IgD-negative memory B cell (primary cell): ENCODE results near the gene DDX20. TPM values are rescaled to one million over a fixed set of nuclear protein-coding genes. Genes with fewer than 3 reads are reported as not detected.
"Not testable (repeated sequence)": the region's sequence is repeated elsewhere in the genome, so short reads cannot be mapped to it uniquely, and the experiment has no call there.

Source experiments
- H3K27ac Mint-ChIP-seq, 3 donors: one replicate each; pipeline ENCODE4 v1.8.0; 2020 to 2022; ENCODE audit warnings: mild to moderate bottlenecking in 3 of 3, mixed read lengths in 3 of 3, moderate library complexity in 1 of 3
- H3K27me3 Mint-ChIP-seq: one replicate; pipeline ENCODE4 v1.8.0; 2021; ENCODE audit warnings: mixed read lengths
- H3K36me3 Mint-ChIP-seq: one replicate; pipeline ENCODE4 v1.8.0; 2020; ENCODE audit warnings: mild to moderate bottlenecking, mixed read lengths
- H3K4me1 Mint-ChIP-seq, 3 donors: one replicate each; pipeline ENCODE4 v1.8.0; 2020 to 2022; ENCODE audit warnings: mixed read lengths in 3 of 3, mild to moderate bottlenecking in 1 of 3
- H3K4me3 Mint-ChIP-seq, 4 donors: one replicate each; pipeline ENCODE4 v1.8.0; 2020 to 2022; ENCODE audit warnings: mild to moderate bottlenecking in 4 of 4, mixed read lengths in 4 of 4, moderate library complexity in 3 of 4
- H3K9me3 Mint-ChIP-seq, 3 donors: one replicate each; pipeline ENCODE4 v1.8.0; 2020 to 2021; ENCODE audit warnings: mixed read lengths in 3 of 3, mild to moderate bottlenecking in 1 of 3
- polyA plus RNA-seq: library from polyadenylated mRNA; unstranded; fragments of 300-500 nt; fragmentation: Illumina TruSeq; gene quantifications from one replicate; pipeline ENCODE4 v1.2.3, GENCODE V29; 2021

The DDX20 gene
- polyA plus RNA-seq, 1 donor from 2014 or later = 12.2 TPM

- Mint-ChIP-seq H3K36me3 (peaks cover 5% of the 10 kb centered on the region), H3K4me1 (no peaks in the 10 kb centered on the region), H3K27me3 (peaks cover 4% of the 10 kb centered on the region), H3K27ac (no peak overlapping the region), H3K4me3 (no peak overlapping the region), H3K9me3 (no peaks in the 10 kb centered on the region)
These were observed 22.4 kb downstream of the DDX20 start for GRCh38 chr1:111778066-111778465.

- Mint-ChIP-seq H3K27ac (no peak overlapping the region), H3K9me3 (no peaks in the 10 kb centered on the region), H3K36me3 (peaks cover 5% of the 10 kb centered on the region), H3K4me3 (no peak overlapping the region), H3K27me3 (peaks cover 4% of the 10 kb centered on the region), H3K4me1 (no peaks in the 10 kb centered on the region)
These were observed 22.9 kb downstream of the DDX20 start for GRCh38 chr1:111778541-111779051.

- Mint-ChIP-seq H3K27me3 (peaks cover 4% of the 10 kb centered on the region), H3K27ac (peak overlapping the region in 1 of 3 donors; percentile 73), H3K36me3 (peaks cover 5% of the 10 kb centered on the region), H3K4me1 (no peaks in the 10 kb centered on the region), H3K9me3 (no peaks in the 10 kb centered on the region), H3K4me3 (no peak overlapping the region)
These were observed 23.8 kb downstream of the DDX20 start for GRCh38 chr1:111779546-111779945.

- H3K9me3 Mint-ChIP-seq = no peaks in the 10 kb centered on the region
- peaks cover 1% of the 10 kb centered on the region for H3K27me3 Mint-ChIP-seq
- peaks cover 0 to 3% (median 0%) of the 10 kb centered on the region in 3 donors for H3K4me1 Mint-ChIP-seq
- no peak overlapping the region for H3K4me3 Mint-ChIP-seq
- H3K27ac Mint-ChIP-seq = peak overlapping the region in 1 of 3 donors; percentile 40
- peaks cover 2% of the 10 kb centered on the region for H3K36me3 Mint-ChIP-seq
These were observed 28.7 kb downstream of the DDX20 start for GRCh38 chr1:111784273-111784901.

- Mint-ChIP-seq H3K9me3 (no peaks in the 10 kb centered on the region), H3K36me3 (no peaks in the 10 kb centered on the region), H3K27me3 (peaks cover 12% of the 10 kb centered on the region), H3K4me1 (peaks cover 3 to 8% (median 4%) of the 10 kb centered on the region in 3 donors), H3K27ac (no peak overlapping the region), H3K4me3 (peak overlapping the region in 1 of 4 donors; percentile 10)
These were observed 31.0 kb downstream of the DDX20 start for GRCh38 chr1:111786669-111787207.

- Mint-ChIP-seq H3K27ac (no peak overlapping the region), H3K36me3 (no peaks in the 10 kb centered on the region), H3K9me3 (no peaks in the 10 kb centered on the region), H3K4me1 (peaks cover 6 to 20% (median 13%) of the 10 kb centered on the region in 3 donors), H3K4me3 (no peak overlapping the region), H3K27me3 (peaks cover 22% of the 10 kb centered on the region)
These were observed 33.4 kb downstream of the DDX20 start for GRCh38 chr1:111789142-111789541.

GRCh38 chr1:111789666-111790316 is 34.1 kb downstream of the DDX20 start:
- Mint-ChIP-seq H3K36me3 (no peaks in the 10 kb centered on the region), H3K4me1 (peaks cover 7 to 20% (median 14%) of the 10 kb centered on the region in 3 donors), H3K27ac (no peak overlapping the region), H3K27me3 (peaks cover 22% of the 10 kb centered on the region), H3K9me3 (no peaks in the 10 kb centered on the region), H3K4me3 (no peak overlapping the region)

GRCh38 chr1:111791776-111792175 is 36.1 kb downstream of the DDX20 start:
- Mint-ChIP-seq H3K4me3 (peak overlapping the region in 1 of 4 donors; percentile 10), H3K36me3 (no peaks in the 10 kb centered on the region), H3K27me3 (peaks cover 22% of the 10 kb centered on the region), H3K27ac (no peak overlapping the region), H3K4me1 (peaks cover 7 to 20% (median 14%) of the 10 kb centered on the region in 3 donors), H3K9me3 (no peaks in the 10 kb centered on the region)

- Mint-ChIP-seq H3K4me3 (no peak overlapping the region), H3K4me1 (peaks cover 7 to 20% (median 14%) of the 10 kb centered on the region in 3 donors), H3K36me3 (no peaks in the 10 kb centered on the region), H3K9me3 (no peaks in the 10 kb centered on the region), H3K27me3 (peaks cover 22% of the 10 kb centered on the region), H3K27ac (no peak overlapping the region)
These were observed 36.5 kb downstream of the DDX20 start for GRCh38 chr1:111792249-111792648.

- Mint-ChIP-seq H3K36me3 (no peaks in the 10 kb centered on the region), H3K27ac (no peak overlapping the region), H3K4me3 (peak overlapping the region in 1 of 4 donors; percentile 58), H3K4me1 (peaks cover 7 to 20% (median 14%) of the 10 kb centered on the region in 3 donors), H3K9me3 (no peaks in the 10 kb centered on the region), H3K27me3 (peaks cover 22% of the 10 kb centered on the region)
These were observed 38.2 kb downstream of the DDX20 start for GRCh38 chr1:111793923-111794322.

GRCh38 chr1:111795401-111795800 is 39.7 kb downstream of the DDX20 start:
- H3K27ac Mint-ChIP-seq = no peak overlapping the region
- no peaks in the 10 kb centered on the region for H3K9me3 Mint-ChIP-seq
- H3K4me1 Mint-ChIP-seq = peaks cover 6 to 17% (median 12%) of the 10 kb centered on the region in 3 donors
- peaks cover 19% of the 10 kb centered on the region for H3K27me3 Mint-ChIP-seq
- H3K4me3 Mint-ChIP-seq = no peak overlapping the region
- H3K36me3 Mint-ChIP-seq = no peaks in the 10 kb centered on the region

GRCh38 chr1:111798580-111798979 is 42.9 kb downstream of the DDX20 start:
- Mint-ChIP-seq H3K4me3 (no peak overlapping the region), H3K27ac (no peak overlapping the region), H3K27me3 (peaks cover under 1% of the 10 kb centered on the region), H3K4me1 (peaks cover 6 to 8% (median 7%) of the 10 kb centered on the region in 3 donors), H3K36me3 (no peaks in the 10 kb centered on the region), H3K9me3 (no peaks in the 10 kb centered on the region)

- H3K4me1 Mint-ChIP-seq, H3K27ac Mint-ChIP-seq, H3K27me3 Mint-ChIP-seq, H3K36me3 Mint-ChIP-seq, H3K9me3 Mint-ChIP-seq: not testable (repeated sequence)
- H3K4me3 Mint-ChIP-seq = peak overlapping the region in 1 of 4 donors; percentile 50
These were observed 44.0 kb downstream of the DDX20 start for GRCh38 chr1:111799722-111800121.

- Mint-ChIP-seq H3K9me3 (no peaks in the 10 kb centered on the region), H3K36me3 (no peaks in the 10 kb centered on the region), H3K27me3 (no peaks in the 10 kb centered on the region), H3K4me3 (peak overlapping the region in 1 of 4 donors; percentile 81), H3K4me1 (peaks cover under 1 to 14% (median 4%) of the 10 kb centered on the region in 3 donors), H3K27ac (no peak overlapping the region)
These were observed 45.6 kb downstream of the DDX20 start for GRCh38 chr1:111801071-111801850.

GRCh38 chr1:111802110-111802509 is 46.4 kb downstream of the DDX20 start:
- no peaks in the 10 kb centered on the region for H3K9me3 Mint-ChIP-seq
- no peaks in the 10 kb centered on the region for H3K36me3 Mint-ChIP-seq
- peaks cover 9 to 22% (median 11%) of the 10 kb centered on the region in 3 donors for H3K4me1 Mint-ChIP-seq
- no peak overlapping the region for H3K27ac Mint-ChIP-seq
- no peaks in the 10 kb centered on the region for H3K27me3 Mint-ChIP-seq
- no peak overlapping the region for H3K4me3 Mint-ChIP-seq
